ENCODE data around the gene SLC25A40. TPM values are rescaled to one million over a fixed set of nuclear protein-coding genes. Genes with fewer than 3 reads are reported as not detected.

Gene SLC25A40
- total RNA-seq, 1 experiment from 2014 or later: 32.4 TPM

DNA sequence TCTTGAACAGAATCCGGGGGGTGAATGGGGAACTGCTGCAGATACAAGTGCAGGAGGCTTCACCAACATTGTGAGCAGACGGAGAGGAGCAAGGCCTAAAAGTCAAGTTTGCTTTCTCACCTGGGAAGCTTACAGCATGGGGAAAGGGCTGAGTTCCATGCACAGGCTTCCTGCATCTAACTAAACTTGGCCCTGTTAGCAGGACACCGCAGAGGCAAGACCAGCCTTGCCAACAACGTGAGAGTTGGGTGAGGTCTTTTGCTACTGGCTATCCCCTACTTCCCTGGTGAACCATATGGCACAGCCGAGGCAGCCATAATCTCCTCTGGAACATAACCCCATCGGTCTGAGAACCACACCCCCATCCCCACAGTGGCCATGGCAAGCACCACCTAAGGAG lies 43.7 kb upstream of the SLC25A40 start (continued):
- TF ChIP-seq, protein P1, sequence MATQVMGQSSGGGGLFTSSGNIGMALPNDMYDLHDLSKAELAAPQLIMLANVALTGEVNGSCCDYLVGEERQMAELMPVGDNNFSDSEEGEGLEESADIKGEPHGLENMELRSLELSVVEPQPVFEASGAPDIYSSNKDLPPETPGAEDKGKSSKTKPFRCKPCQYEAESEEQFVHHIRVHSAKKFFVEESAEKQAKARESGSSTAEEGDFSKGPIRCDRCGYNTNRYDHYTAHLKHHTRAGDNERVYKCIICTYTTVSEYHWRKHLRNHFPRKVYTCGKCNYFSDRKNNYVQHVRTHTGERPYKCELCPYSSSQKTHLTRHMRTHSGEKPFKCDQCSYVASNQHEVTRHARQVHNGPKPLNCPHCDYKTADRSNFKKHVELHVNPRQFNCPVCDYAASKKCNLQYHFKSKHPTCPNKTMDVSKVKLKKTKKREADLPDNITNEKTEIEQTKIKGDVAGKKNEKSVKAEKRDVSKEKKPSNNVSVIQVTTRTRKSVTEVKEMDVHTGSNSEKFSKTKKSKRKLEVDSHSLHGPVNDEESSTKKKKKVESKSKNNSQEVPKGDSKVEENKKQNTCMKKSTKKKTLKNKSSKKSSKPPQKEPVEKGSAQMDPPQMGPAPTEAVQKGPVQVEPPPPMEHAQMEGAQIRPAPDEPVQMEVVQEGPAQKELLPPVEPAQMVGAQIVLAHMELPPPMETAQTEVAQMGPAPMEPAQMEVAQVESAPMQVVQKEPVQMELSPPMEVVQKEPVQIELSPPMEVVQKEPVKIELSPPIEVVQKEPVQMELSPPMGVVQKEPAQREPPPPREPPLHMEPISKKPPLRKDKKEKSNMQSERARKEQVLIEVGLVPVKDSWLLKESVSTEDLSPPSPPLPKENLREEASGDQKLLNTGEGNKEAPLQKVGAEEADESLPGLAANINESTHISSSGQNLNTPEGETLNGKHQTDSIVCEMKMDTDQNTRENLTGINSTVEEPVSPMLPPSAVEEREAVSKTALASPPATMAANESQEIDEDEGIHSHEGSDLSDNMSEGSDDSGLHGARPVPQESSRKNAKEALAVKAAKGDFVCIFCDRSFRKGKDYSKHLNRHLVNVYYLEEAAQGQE (IDR thresholded peaks at IDR 0.05; ENCODE audit: low read depth): no peak

DNA sequence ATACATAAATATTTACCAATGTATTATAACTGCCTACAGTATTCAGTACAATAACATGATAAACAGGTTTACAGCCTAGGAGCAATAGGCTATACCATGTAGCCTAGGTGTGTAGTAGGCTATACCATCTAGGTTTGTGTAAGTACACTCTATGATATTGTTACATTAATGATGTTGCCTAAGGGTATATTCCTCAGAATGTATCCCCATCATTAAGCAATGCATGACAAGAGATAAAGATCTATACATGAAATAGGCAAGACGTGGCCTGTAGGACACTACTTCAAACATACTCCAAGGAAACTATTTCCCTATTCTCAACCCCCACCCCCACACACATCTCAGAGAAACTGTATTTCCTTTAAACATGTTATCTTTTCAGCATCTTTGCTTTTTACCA lies 42.6 kb upstream of the SLC25A40 start:
- H3K27ac ChIP-seq (ENCODE audit: low read depth, low read length): no peak overlapping the region
- RAD21 ChIA-PET (ENCODE audit: low non-redundant PET in 1 of 2, low total read pairs in 2 of 2, uncharacterized antibody in 2 of 2, unreplicated experiment in 2 of 2): no interaction called here
- no peak overlapping the region for H3K4me3 ChIP-seq (replicated peaks in 1 of 2; ENCODE audit: low read depth in 1 of 2, low read length in 2 of 2)
- H3K9me2 ChIP-seq (ENCODE audit: insufficient read depth): no peaks in the 10 kb centered on the region
- no peak overlapping the region for H3K9ac ChIP-seq (ENCODE audit: low read length)
- ATAC-seq: no peak
- H4K20me1 ChIP-seq (ENCODE audit: insufficient read depth): no peaks in the 10 kb centered on the region
- no peaks in the 10 kb centered on the region for H3K9me3 ChIP-seq (ENCODE audit: control insufficient read depth in 1 of 2, insufficient read depth in 1 of 2, low read depth in 1 of 2, low read length in 2 of 2)
- no TSS peak for BruUV-seq (replicated peaks)
- TF ChIP-seq EZH2 (IDR thresholded peaks at IDR 0.05): no peak
- TF ChIP-seq, protein P2, sequence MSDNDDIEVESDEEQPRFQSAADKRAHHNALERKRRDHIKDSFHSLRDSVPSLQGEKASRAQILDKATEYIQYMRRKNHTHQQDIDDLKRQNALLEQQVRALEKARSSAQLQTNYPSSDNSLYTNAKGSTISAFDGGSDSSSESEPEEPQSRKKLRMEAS (IDR thresholded peaks at IDR 0.05): no peak
- TF ChIP-seq SRF (IDR thresholded peaks at IDR 0.05; ENCODE audit: low read depth): no peak
- TF ChIP-seq RAD21 (IDR thresholded peaks at IDR 0.05; ENCODE audit: low read depth): no peak
- TF ChIP-seq, protein P3, sequence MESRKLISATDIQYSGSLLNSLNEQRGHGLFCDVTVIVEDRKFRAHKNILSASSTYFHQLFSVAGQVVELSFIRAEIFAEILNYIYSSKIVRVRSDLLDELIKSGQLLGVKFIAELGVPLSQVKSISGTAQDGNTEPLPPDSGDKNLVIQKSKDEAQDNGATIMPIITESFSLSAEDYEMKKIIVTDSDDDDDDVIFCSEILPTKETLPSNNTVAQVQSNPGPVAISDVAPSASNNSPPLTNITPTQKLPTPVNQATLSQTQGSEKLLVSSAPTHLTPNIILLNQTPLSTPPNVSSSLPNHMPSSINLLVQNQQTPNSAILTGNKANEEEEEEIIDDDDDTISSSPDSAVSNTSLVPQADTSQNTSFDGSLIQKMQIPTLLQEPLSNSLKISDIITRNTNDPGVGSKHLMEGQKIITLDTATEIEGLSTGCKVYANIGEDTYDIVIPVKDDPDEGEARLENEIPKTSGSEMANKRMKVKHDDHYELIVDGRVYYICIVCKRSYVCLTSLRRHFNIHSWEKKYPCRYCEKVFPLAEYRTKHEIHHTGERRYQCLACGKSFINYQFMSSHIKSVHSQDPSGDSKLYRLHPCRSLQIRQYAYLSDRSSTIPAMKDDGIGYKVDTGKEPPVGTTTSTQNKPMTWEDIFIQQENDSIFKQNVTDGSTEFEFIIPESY (IDR thresholded peaks at IDR 0.05; ENCODE audit: extremely low read depth, insufficient replicate concordance, low read length): no peak
- no peak for TF ChIP-seq ZFX (IDR thresholded peaks at IDR 0.05)
- TF ChIP-seq EZH2phosphoT487 (IDR thresholded peaks at IDR 0.05; ENCODE audit: borderline replicate concordance): no peak
- TF ChIP-seq ZNF274 (IDR thresholded peaks at IDR 0.05; ENCODE audit: low read depth, low read length): no peak
- TF ChIP-seq POLR2AphosphoS5 (IDR thresholded peaks at IDR 0.05; ENCODE audit: low read depth, low read length): no peak
- TF ChIP-seq, protein P1 (IDR thresholded peaks at IDR 0.05; ENCODE audit: low read depth): no peak
- TF ChIP-seq FOSL1 (IDR thresholded peaks at IDR 0.05; ENCODE audit: low read depth): no peak
- TF ChIP-seq SIN3A (IDR thresholded peaks at IDR 0.05; ENCODE audit: low read depth): no peak
- TF ChIP-seq EGR1 (IDR thresholded peaks at IDR 0.05; ENCODE audit: low read depth): no peak
- TF ChIP-seq CBX3 (IDR thresholded peaks at IDR 0.05; ENCODE audit: low read depth): no peak
- TF ChIP-seq POLR2A (IDR thresholded peaks at IDR 0.05; ENCODE audit: borderline replicate concordance, extremely low read depth, insufficient read depth, insufficient read length): no peak
- no peak for TF ChIP-seq ELF1 (IDR thresholded peaks at IDR 0.05; ENCODE audit: borderline replicate concordance, low read depth)
- TF ChIP-seq SP1 (IDR thresholded peaks at IDR 0.05; ENCODE audit: low read depth): no peak
- TF ChIP-seq CEBPB (IDR thresholded peaks at IDR 0.05; ENCODE audit: low read depth): no peak
- no peaks in the 10 kb centered on the region for H3K27me3 ChIP-seq (ENCODE audit: insufficient read depth, low read length)
- POLR2A ChIA-PET: no interaction called here
- H3K4me2 ChIP-seq (ENCODE audit: low read length): no peak overlapping the region
- intact Hi-C loops (cut with micrococcal nuclease): no loop called here
- CTCF ChIA-PET: no interaction called here
- H3K36me3 ChIP-seq (ENCODE audit: control insufficient read depth in 1 of 2, insufficient read depth in 2 of 2, low read length in 2 of 2): no peaks in the 10 kb centered on the region
- no peak overlapping the region for H2AFZ ChIP-seq (ENCODE audit: low read depth, low read length, poor library complexity, severe bottlenecking)
- no peak for DNase-seq (ENCODE audit: low read depth, low spot score)
- H3K4me1 ChIP-seq (ENCODE audit: control insufficient read depth in 1 of 2, insufficient read depth in 2 of 2, low read length in 2 of 2): no peaks in the 10 kb centered on the region
- no peaks in the 10 kb centered on the region for H3K79me2 ChIP-seq (ENCODE audit: insufficient read depth, low read length)
